Activated T-helper 2 cell treated with anti-CD3 and anti-CD28 coated beads, Interferon-gamma antibody, Interleukin-2, Interleukin-4, amounts not matched to agents 10 μg/mL and 5 μg/mL and 100 μg/mL, durations not matched to agents 14 hours and 24 hours and 36 hours (primary cell): Measurements from ENCODE around the gene DZIP3. TPM values are rescaled to one million over a fixed set of nuclear protein-coding genes. Genes with fewer than 3 reads are reported as not detected.

ENCODE experiments used
- DNase-seq: peaks from one replicate; pipeline ENCODE4 v3.0.0; 2021; ENCODE audit warnings: low spot score
- H3K27ac Mint-ChIP-seq: one replicate; pipeline ENCODE4 v1.8.0; 2021; ENCODE audit warnings: mixed read lengths
- H3K27me3 Mint-ChIP-seq: one replicate; pipeline ENCODE4 v1.8.0; 2021; ENCODE audit warnings: low read depth, mixed read lengths
- H3K36me3 Mint-ChIP-seq: one replicate; pipeline ENCODE4 v1.8.0; 2021; ENCODE audit warnings: low read depth, mixed read lengths
- H3K4me1 Mint-ChIP-seq: one replicate; pipeline ENCODE4 v1.8.0; 2021; ENCODE audit warnings: low read depth, mixed read lengths
- H3K4me3 Mint-ChIP-seq: one replicate; pipeline ENCODE4 v1.8.0; 2021; ENCODE audit warnings: low read depth, mild to moderate bottlenecking, moderate library complexity, mixed read lengths
- H3K9me3 Mint-ChIP-seq: one replicate; pipeline ENCODE4 v1.8.0; 2021; ENCODE audit warnings: mixed read lengths
- intact Hi-C: fragments of 100-400 bp; cut with micrococcal nuclease; formaldehyde crosslinking; loops from one replicate; pipeline ENCODE4 v1.15.1; 2023
- total RNA-seq: library from RNA; stranded (reverse); gene quantifications from 2 replicates; pipeline ENCODE4 v1.2.3, GENCODE V29; 2022

Gene DZIP3
- 4.9 and 6.4 TPM in 2 replicates for total RNA-seq

- intact Hi-C loops = loop anchor here (1.0 to 10.0 kb wide), 11 partner anchors 10 to 499 kb away; partner anchors contain the start of genes CD47, HHLA2, IFT57 and TRAT1
- Mint-ChIP-seq H3K4me1 (peaks cover 46% of the 10 kb centered on the region), H3K27ac (peak within 1 kb of the TSS; percentile 99), H3K9me3 (no peaks in the 10 kb centered on the region), H3K27me3 (no peaks in the 10 kb centered on the region), H3K4me3 (peak within 1 kb of the TSS; percentile 99), H3K36me3 (peaks cover 25% of the 10 kb centered on the region)
- DNase-seq = peak; percentile 81
Observed at GRCh38 chr3:108589081-108589997, at the start of gene DZIP3, which contains the start of gene CIP2A. Gene DZIP3 (plus strand): TSS chr3:108589722. CDS start chr3:108605407, 15,685 bp downstream. Gene CIP2A (minus strand): TSS chr3:108589438. CDS start chr3:108589375, 63 bp downstream.

DNA sequence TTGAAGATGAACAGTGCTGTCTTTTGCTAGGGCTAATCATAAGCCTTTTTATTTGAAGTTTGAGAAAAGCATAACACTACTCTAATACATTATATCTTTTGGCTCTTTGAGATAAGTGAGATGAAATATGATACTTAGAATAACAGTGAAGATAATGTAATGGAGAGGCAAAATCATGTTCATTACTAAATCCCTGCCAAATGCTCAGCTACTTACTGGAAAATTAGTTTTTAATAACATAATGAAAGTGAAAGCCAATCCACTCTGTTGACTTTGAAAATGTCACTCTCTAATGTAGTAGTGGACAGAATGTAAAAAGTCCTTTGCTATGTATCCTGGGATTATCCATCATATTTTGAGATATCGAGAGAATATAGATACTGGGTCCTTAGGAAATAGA is 43.3 kb upstream of the DZIP3 start:
- H3K27ac Mint-ChIP-seq = no peak overlapping the region

DNA sequence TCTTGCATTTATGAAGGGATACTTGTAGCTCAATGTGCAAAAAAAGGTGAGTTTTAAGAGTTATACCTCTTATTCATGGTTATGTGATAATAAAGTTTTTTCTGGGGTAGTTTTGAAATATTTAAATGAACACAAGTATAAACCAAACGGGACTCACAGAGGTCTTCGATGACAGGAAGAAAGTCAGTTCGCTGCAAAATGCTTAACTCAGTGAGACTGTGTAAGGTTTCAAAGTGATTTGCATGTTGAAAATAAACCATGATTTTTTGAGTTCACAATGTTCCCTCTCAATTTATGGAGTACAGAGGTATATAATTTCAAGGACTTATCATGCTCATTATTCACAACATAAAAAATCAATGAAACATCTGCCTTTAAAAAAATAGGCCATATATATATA is 42.8 kb upstream of the DZIP3 start:
- no peaks in the 10 kb centered on the region for H3K27me3 Mint-ChIP-seq
- no peak overlapping the region for H3K27ac Mint-ChIP-seq
- H3K36me3 Mint-ChIP-seq = peaks cover 61% of the 10 kb centered on the region
- DNase-seq = no peak
- H3K4me1 Mint-ChIP-seq = peaks cover 6% of the 10 kb centered on the region
- H3K4me3 Mint-ChIP-seq = no peak overlapping the region
- no peaks in the 10 kb centered on the region for H3K9me3 Mint-ChIP-seq
- intact Hi-C loops = no loop called here

More for the DNA sequence above, 43.3 kb upstream of the DZIP3 start:
- intact Hi-C loops = no loop called here
- DNase-seq = no peak
- H3K4me3 Mint-ChIP-seq = no peak overlapping the region
- H3K4me1 Mint-ChIP-seq = peaks cover 6% of the 10 kb centered on the region
- H3K36me3 Mint-ChIP-seq = peaks cover 60% of the 10 kb centered on the region
- H3K27me3 Mint-ChIP-seq = no peaks in the 10 kb centered on the region
- no peaks in the 10 kb centered on the region for H3K9me3 Mint-ChIP-seq

- Mint-ChIP-seq H3K27me3 (no peaks in the 10 kb centered on the region), H3K36me3 (peaks cover 59% of the 10 kb centered on the region), H3K4me1 (peaks cover 10% of the 10 kb centered on the region), H3K27ac (no peak overlapping the region), H3K4me3 (no peak overlapping the region), H3K9me3 (no peaks in the 10 kb centered on the region)
- DNase-seq = no peak
- intact Hi-C loops = no loop called here
Observed at GRCh38 chr3:108548304-108548703, 41.2 kb upstream of the DZIP3 start.

DNA sequence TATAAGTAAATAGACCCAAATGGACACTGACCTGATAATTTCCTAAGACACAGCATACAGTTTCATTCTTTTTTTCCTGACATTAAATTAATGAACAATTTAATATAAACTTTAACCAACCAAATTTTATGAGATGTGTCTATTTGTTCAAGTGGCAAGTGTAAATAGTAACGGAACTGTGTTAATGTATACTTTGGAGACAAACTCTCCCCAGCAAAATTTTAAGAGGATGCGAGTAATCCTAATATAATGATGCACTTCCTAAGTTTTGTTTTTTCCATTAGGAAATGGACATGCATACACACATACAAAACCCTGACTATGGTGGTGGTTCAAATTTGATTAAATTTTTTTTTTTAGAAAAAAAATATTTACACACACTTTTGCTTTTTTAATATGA is 40.6 kb upstream of the DZIP3 start:
- intact Hi-C loops = no loop called here
- peaks cover 10% of the 10 kb centered on the region for H3K4me1 Mint-ChIP-seq
- H3K36me3 Mint-ChIP-seq = peaks cover 54% of the 10 kb centered on the region
- H3K27ac Mint-ChIP-seq = no peak overlapping the region
- no peak for DNase-seq
- H3K27me3 Mint-ChIP-seq = no peaks in the 10 kb centered on the region
- H3K4me3 Mint-ChIP-seq = no peak overlapping the region
- H3K9me3 Mint-ChIP-seq = no peaks in the 10 kb centered on the region

- Mint-ChIP-seq H3K4me1 (peaks cover 10% of the 10 kb centered on the region), H3K27ac (no peak overlapping the region), H3K9me3 (no peaks in the 10 kb centered on the region), H3K36me3 (peaks cover 54% of the 10 kb centered on the region), H3K27me3 (no peaks in the 10 kb centered on the region), H3K4me3 (no peak overlapping the region)
- intact Hi-C loops = loop anchor here (1.0 to 10.0 kb wide), 3 partner anchors 45 to 878 kb away; no protein-coding TSS in a partner anchor
- no peak for DNase-seq
Observed at GRCh38 chr3:108552267-108553159, 37.0 kb upstream of the DZIP3 start.

GRCh38 chr3:108554229-108554628 is 35.3 kb upstream of the DZIP3 start:
- Mint-ChIP-seq H3K4me1 (peaks cover 10% of the 10 kb centered on the region), H3K4me3 (no peak overlapping the region), H3K27ac (no peak overlapping the region), H3K27me3 (no peaks in the 10 kb centered on the region), H3K36me3 (peaks cover 62% of the 10 kb centered on the region), H3K9me3 (no peaks in the 10 kb centered on the region)
- no peak for DNase-seq
- intact Hi-C loops = loop anchor here (5.0 to 10.0 kb wide), 2 partner anchors 47 to 879 kb away; no protein-coding TSS in a partner anchor

DNA sequence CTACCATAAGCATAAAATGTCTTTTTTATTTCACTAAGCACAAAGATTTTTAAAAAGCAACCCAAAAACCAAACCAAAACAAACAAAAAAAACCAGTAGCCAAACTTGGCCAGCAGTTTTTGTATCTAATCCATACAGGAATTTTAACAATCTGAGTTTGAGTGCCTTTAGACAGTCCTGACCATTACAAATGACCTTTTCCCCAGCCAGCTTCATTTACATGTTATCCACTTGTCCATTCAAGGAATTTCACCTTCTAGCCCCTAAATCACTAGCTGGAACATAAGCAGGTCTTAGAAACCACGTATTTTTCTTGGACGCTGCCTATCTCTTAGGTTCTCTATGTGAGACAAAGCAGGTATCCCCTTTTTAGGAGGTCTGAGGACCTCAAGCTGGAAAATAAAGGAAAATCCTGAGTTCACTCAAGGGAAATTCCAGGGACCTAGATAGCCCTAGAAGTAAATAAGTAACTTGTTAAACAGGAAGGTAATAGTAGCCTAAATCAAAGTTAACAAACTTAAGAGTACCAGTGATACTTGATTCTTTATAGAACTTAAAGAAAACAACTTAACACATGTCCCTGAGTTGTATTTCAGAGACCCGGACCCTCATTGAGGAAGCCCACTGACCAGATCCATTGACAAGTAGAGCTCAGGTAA is 34.5 kb upstream of the DZIP3 start:
- Mint-ChIP-seq H3K4me1 (peaks cover 12% of the 10 kb centered on the region), H3K4me3 (no peak overlapping the region), H3K27me3 (no peaks in the 10 kb centered on the region), H3K9me3 (no peaks in the 10 kb centered on the region), H3K36me3 (peaks cover 64% of the 10 kb centered on the region), H3K27ac (no peak overlapping the region)
- no peak for DNase-seq
- intact Hi-C loops = loop anchor here (5.0 to 10.0 kb wide), 2 partner anchors 48 to 880 kb away; no protein-coding TSS in a partner anchor

DNA sequence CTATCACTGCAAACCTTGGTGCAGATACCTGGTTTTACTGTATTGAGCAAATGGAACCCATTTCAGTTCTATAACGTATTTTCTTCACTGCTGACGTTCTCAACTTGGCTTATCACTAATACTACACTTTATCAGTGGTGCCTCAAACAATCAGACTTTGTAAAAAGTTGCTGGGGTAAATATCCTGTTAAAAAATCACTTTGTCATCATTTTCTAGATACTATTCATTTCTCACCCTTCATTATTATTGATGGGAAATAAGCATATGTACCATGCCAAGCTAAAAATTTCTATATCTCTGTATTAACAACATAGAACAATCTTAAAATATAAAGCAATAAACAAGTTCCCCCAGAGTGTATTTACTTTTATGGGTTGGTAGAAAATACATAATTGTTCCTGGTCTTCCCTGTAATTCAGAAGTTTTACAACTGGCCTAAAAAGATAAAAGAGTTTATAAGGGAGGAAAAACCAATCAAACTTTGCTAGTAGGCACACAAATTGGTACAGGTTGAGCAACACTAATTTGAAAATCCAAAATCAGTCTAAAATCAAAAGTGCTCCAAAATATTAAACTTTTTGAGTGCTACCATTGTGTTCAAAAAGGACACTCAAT is 33.4 kb upstream of the DZIP3 start:
- H3K9me3 Mint-ChIP-seq = no peaks in the 10 kb centered on the region
- DNase-seq = no peak
- H3K27me3 Mint-ChIP-seq = no peaks in the 10 kb centered on the region
- H3K36me3 Mint-ChIP-seq = peaks cover 65% of the 10 kb centered on the region
- H3K27ac Mint-ChIP-seq = no peak overlapping the region
- peaks cover 12% of the 10 kb centered on the region for H3K4me1 Mint-ChIP-seq
- no peak overlapping the region for H3K4me3 Mint-ChIP-seq
- intact Hi-C loops = loop anchor here (10.0 kb wide), 1 partner anchor 881 kb away; no protein-coding TSS in a partner anchor

DNA sequence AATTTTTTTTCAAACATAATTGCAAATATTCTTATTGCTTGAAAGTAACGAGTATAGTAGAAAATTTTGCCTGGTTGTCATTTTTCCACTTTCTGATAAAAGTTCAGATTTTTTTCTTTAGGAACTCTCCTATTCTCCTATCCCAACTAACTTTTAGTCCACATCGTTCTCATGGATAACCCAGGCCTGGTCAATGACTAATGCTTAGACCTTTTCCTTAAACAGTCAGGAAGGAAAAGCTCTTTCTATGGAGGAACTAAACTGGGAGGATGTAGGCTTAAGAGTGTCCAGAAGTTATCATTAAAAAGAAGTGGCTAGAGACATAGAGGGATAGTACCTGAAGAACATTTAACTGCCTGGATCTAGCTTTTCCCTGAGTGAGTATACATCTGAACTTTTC is 27.0 kb upstream of the DZIP3 start:
- DNase-seq = no peak
- Mint-ChIP-seq H3K4me1 (peaks cover 24% of the 10 kb centered on the region), H3K36me3 (peaks cover 68% of the 10 kb centered on the region), H3K27ac (no peak overlapping the region), H3K4me3 (no peak overlapping the region), H3K27me3 (no peaks in the 10 kb centered on the region), H3K9me3 (no peaks in the 10 kb centered on the region)
- intact Hi-C loops = no loop called here

GRCh38 chr3:108564564-108564963 is 25.0 kb upstream of the DZIP3 start:
- H3K27ac Mint-ChIP-seq = no peak overlapping the region
- intact Hi-C loops = no loop called here
- no peak for DNase-seq
- H3K4me1 Mint-ChIP-seq = peaks cover 24% of the 10 kb centered on the region
- peaks cover 64% of the 10 kb centered on the region for H3K36me3 Mint-ChIP-seq
- H3K4me3 Mint-ChIP-seq = no peak overlapping the region
- H3K27me3 Mint-ChIP-seq = no peaks in the 10 kb centered on the region
- no peaks in the 10 kb centered on the region for H3K9me3 Mint-ChIP-seq

GRCh38 chr3:108565506-108565905 is 24.0 kb upstream of the DZIP3 start:
- no peak for DNase-seq
- peaks cover 68% of the 10 kb centered on the region for H3K36me3 Mint-ChIP-seq

More at GRCh38 chr3:108565506-108565905, 24.0 kb upstream of the DZIP3 start:
- intact Hi-C loops = no loop called here
- Mint-ChIP-seq H3K27me3 (no peaks in the 10 kb centered on the region), H3K9me3 (no peaks in the 10 kb centered on the region), H3K27ac (no peak overlapping the region), H3K4me1 (peaks cover 24% of the 10 kb centered on the region), H3K4me3 (no peak overlapping the region)
